HCT116 (cell line): Measurements from ENCODE around the gene ADGRE2. TPM values are rescaled to one million over a fixed set of nuclear protein-coding genes. Genes with fewer than 3 reads are reported as not detected.

Source experiments
- ATAC-seq: fragments of 200-7000 bp; cut with Tn5 transposase; 2 replicates; pipeline ENCODE4 v1.9.1; 2020; ENCODE audit warnings: mild to moderate bottlenecking, moderate library complexity
- BruUV-seq: library from RNA; stranded (reverse); fragments of 400-500 nt; replicated peaks from 2 replicates; lab custom pipeline; 2021; lab: Mats Ljungman, UMichigan
- CTCF ChIA-PET: fragments of 300-600 bp; sonication (Branson Sonifier 250); formaldehyde crosslinking; loops from one replicate; lab custom pipeline; 2021; ENCODE audit warnings: antibody characterized with exemption; lab: Charles Lee
- POLR2A ChIA-PET: fragments of 300-600, 350-600 bp; sonication (Branson Sonifier 250); formaldehyde crosslinking; loops from one replicate; lab custom pipeline; 2021; ENCODE audit warnings: antibody characterized with exemption; lab: Charles Lee
- RAD21 ChIA-PET, 2 experiments: fragments of 300-600 bp; sonication (Branson Sonifier 250); formaldehyde crosslinking; loops; one replicate each; lab custom pipeline; 2023; ENCODE audit warnings: low total read pairs in 2 of 2; ENCODE audit not compliant: uncharacterized antibody in 2 of 2, unreplicated experiment in 2 of 2, low non-redundant PET in 1 of 2; lab: Charles Lee
- DNase-seq: peaks from one replicate; pipeline ENCODE4 v3.0.0-alpha.2; 2010; ENCODE audit warnings: low read depth, low spot score
- H2AFZ ChIP-seq: fragments of 200-600 bp; shearing (Covaris generic), sonication (generic); 2 replicates; pipeline ENCODE4 v1.6.1; 2017; ENCODE audit warnings: low read depth, mixed run types, mixed read lengths, antibody characterized with exemption, low read length; ENCODE audit not compliant: poor library complexity, severe bottlenecking
- H3K27ac ChIP-seq: 2 replicates; pipeline ENCODE4 v1.5.1; 2012; ENCODE audit warnings: low read depth, low read length
- H3K27me3 ChIP-seq: fragments of 200-600 bp; sonication (generic); 2 replicates; pipeline ENCODE4 v1.6.1; 2016; ENCODE audit warnings: mixed run types, low read length, mixed read lengths; ENCODE audit not compliant: insufficient read depth
- H3K36me3 ChIP-seq, 2 experiments: fragments of 200-500 bp in 1 of 2; fragments of 200-600 bp in 1 of 2; sonication (Bioruptor generic) in 1 of 2; sonication (generic) in 1 of 2; 2 replicates each; pipeline versions ENCODE4 v1.5.1 to v1.6.1; 2014 to 2016; ENCODE audit warnings: low read length in 2 of 2, inconsistent platforms in 1 of 2, mixed read lengths in 1 of 2, mixed run types in 1 of 2; ENCODE audit not compliant: insufficient read depth in 2 of 2, control insufficient read depth in 1 of 2
- H3K4me1 ChIP-seq, 2 experiments: fragments of 200-600 bp in 1 of 2; sonication (generic) in 1 of 2; 2 replicates each; pipeline versions ENCODE4 v1.5.1 to v1.6.1; 2012 to 2017; ENCODE audit warnings: low read length in 2 of 2, inconsistent platforms in 1 of 2, mild to moderate bottlenecking in 1 of 2, mixed read lengths in 1 of 2, mixed run types in 1 of 2, moderate library complexity in 1 of 2; ENCODE audit not compliant: insufficient read depth in 2 of 2, control insufficient read depth in 1 of 2
- H3K4me2 ChIP-seq: fragments of 200-600 bp; sonication (generic); 2 replicates; pipeline ENCODE4 v1.6.1; 2017; ENCODE audit warnings: mixed run types, low read length, mixed read lengths
- H3K4me3 ChIP-seq, 2 experiments: fragments of 200-600 bp in 1 of 2; sonication (generic) in 1 of 2; replicated peaks in 1 of 2; 2 replicates each; pipeline ENCODE4 v1.5.1; 2011 to 2016; ENCODE audit warnings: low read length in 2 of 2, control low read depth in 1 of 2, low read depth in 1 of 2, mild to moderate bottlenecking in 1 of 2, mixed read lengths in 1 of 2, mixed run types in 1 of 2
- H3K79me2 ChIP-seq: fragments of 200-600 bp; sonication (generic); 2 replicates; pipeline ENCODE4 v1.6.1; 2017; ENCODE audit warnings: mild to moderate bottlenecking, mixed run types, low read length, moderate library complexity, mixed read lengths; ENCODE audit not compliant: insufficient read depth
- H3K9ac ChIP-seq: fragments of 200-600 bp; sonication (generic); 2 replicates; pipeline ENCODE4 v1.6.1; 2016; ENCODE audit warnings: low read length, mixed read lengths
- H3K9me2 ChIP-seq: fragments of 200-600 bp; sonication (generic), shearing (Covaris generic); 2 replicates; pipeline ENCODE4 v1.6.1; 2017; ENCODE audit warnings: mixed run types, mild to moderate bottlenecking, moderate library complexity; ENCODE audit not compliant: insufficient read depth
- H3K9me3 ChIP-seq, 2 experiments: fragments of 200-500 bp in 1 of 2; fragments of 200-600 bp in 1 of 2; sonication (Bioruptor generic) in 1 of 2; sonication (generic) in 1 of 2; 2 replicates each; pipeline ENCODE4 v1.6.1; 2014 to 2017; ENCODE audit warnings: low read length in 2 of 2, mixed read lengths in 2 of 2, inconsistent platforms in 1 of 2, low read depth in 1 of 2, mild to moderate bottlenecking in 1 of 2, mixed run types in 1 of 2, moderate library complexity in 1 of 2; ENCODE audit not compliant: control insufficient read depth in 1 of 2, insufficient read depth in 1 of 2
- H4K20me1 ChIP-seq: fragments of 200-600 bp; sonication (generic), shearing (Covaris generic); 2 replicates; pipeline ENCODE4 v1.6.1; 2017; ENCODE audit warnings: mixed run types, mild to moderate bottlenecking, moderate library complexity; ENCODE audit not compliant: insufficient read depth
- CEBPB ChIP-seq: IDR thresholded peaks from 2 replicates; pipeline ENCODE4 v1.6.1; 2012; ENCODE audit warnings: low read depth
- EZH2phosphoT487 ChIP-seq: fragments of 200-600 bp; IDR thresholded peaks from 2 replicates; pipeline ENCODE4 v1.6.1; 2018; ENCODE audit warnings: antibody characterized with exemption, borderline replicate concordance
- FOSL1 ChIP-seq: IDR thresholded peaks from 2 replicates; pipeline ENCODE4 v1.6.1; 2012; ENCODE audit warnings: low read depth
- JUND ChIP-seq: IDR thresholded peaks from 2 replicates; pipeline ENCODE4 v1.6.1; 2012
- SIN3A ChIP-seq: IDR thresholded peaks from 2 replicates; pipeline ENCODE4 v1.6.1; 2012; ENCODE audit warnings: low read depth
- SRF ChIP-seq: IDR thresholded peaks from 2 replicates; pipeline ENCODE4 v1.6.1; 2012; ENCODE audit warnings: low read depth
- TCF7L2 ChIP-seq: IDR thresholded peaks from 2 replicates; pipeline ENCODE4 v1.7.0; 2011; ENCODE audit warnings: borderline replicate concordance, inconsistent platforms; ENCODE audit not compliant: insufficient read depth, insufficient read length; ENCODE audit errors: extremely low read depth
- ZFX ChIP-seq: fragments of 450-650 bp; IDR thresholded peaks from 2 replicates; pipeline ENCODE4 v1.6.1; 2017
- intact Hi-C: fragments of 100-400 bp; cut with micrococcal nuclease; formaldehyde crosslinking; loops from 2 replicates; pipeline ENCODE4 v1.10.0; 2022
- total RNA-seq: library from RNA; stranded (reverse); gene quantifications from one replicate; pipeline ENCODE4 v1.2.1, GENCODE V29; 2021; ENCODE audit not compliant: unreplicated experiment
- TF ChIP-seq, protein P1 (sequence below), 3 experiments: fragments of 200-600 bp in 1 of 3; sonication (generic) in 1 of 3; IDR thresholded peaks in 2 of 3; conservative IDR thresholded peaks in 1 of 3; 2 replicates each; pipeline ENCODE4 v1.5.1; 2012 to 2017; ENCODE audit warnings: low read depth in 2 of 3, low read length in 2 of 3, antibody characterized with exemption in 1 of 3, borderline replicate concordance in 1 of 3, control low read depth in 1 of 3, mild to moderate bottlenecking in 1 of 3, mixed read lengths in 1 of 3, mixed run types in 1 of 3, moderate library complexity in 1 of 3; ENCODE audit not compliant: insufficient read depth in 1 of 3
- TF ChIP-seq, protein P2 (sequence below): IDR thresholded peaks from 2 replicates; pipeline ENCODE4 v1.6.1; 2012; ENCODE audit warnings: low read depth
- TF ChIP-seq, protein P3 (sequence below): IDR thresholded peaks from 2 replicates; pipeline ENCODE4 v1.6.1; 2012
- TF ChIP-seq, protein P4 (sequence below): IDR thresholded peaks from 2 replicates; pipeline ENCODE4 v1.6.1; 2011; ENCODE audit warnings: mild to moderate bottlenecking, low read length, moderate library complexity; ENCODE audit not compliant: insufficient replicate concordance; ENCODE audit errors: extremely low read depth
- TF ChIP-seq, protein P5 (sequence below): IDR thresholded peaks from 2 replicates; pipeline ENCODE4 v1.6.1; 2012

The ADGRE2 gene
- total RNA-seq, 1 experiment from 2014 or later, result 8.4 TPM

DNA sequence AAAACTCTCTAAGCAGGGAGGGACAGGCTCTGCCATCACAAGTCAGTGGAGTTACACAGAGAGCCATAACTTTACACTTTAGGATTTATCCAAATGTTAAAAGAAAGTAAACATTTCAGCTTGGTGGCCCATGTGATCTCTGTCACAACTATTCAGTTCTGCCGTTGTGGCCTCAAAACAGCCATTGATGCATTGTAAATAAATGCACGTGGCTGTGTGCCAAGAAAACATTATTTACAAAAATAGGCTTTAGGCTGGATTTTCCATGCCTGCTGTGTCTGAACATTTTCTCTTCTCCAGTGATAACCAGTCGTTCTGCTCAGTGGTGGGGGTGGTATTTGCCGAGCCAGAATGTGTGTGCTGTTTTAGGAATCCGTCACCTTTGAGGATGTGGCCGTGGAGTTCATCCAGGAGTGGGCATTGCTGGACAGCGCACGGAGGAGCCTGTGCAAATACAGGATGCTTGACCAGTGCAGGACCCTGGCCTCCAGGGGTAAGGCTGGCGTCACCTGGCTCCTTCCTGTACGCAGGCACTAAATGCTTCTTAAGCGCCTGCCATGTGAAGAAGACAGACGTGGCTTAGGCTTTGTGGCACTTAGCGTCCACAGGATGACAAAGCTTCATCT lies 83.6 kb downstream of the ADGRE2 start:
- Histone ChIP-seq H2AFZ (no peak overlapping the region), H3K4me2 (no peak overlapping the region), H3K4me1 (no peaks in the 10 kb centered on the region; a peak in 1 of 4 replicates), H3K79me2 (no peaks in the 10 kb centered on the region; the same call in 1 of the 2 replicates), H3K9me3 (no peaks in the 10 kb centered on the region), H4K20me1 (no peaks in the 10 kb centered on the region), H3K9ac (no peak overlapping the region), H3K27ac (no peak overlapping the region), H3K4me3 (no peak overlapping the region), H3K9me2 (no peaks in the 10 kb centered on the region), H3K36me3 (peaks cover 0 to 6% of the 10 kb centered on the region in 2 experiments; a peak in 2 of 4 replicates), H3K27me3 (no peaks in the 10 kb centered on the region)
- ChIA-PET CTCF (no interaction called here), RAD21 (no interaction called here), POLR2A (no interaction called here)
- BruUV-seq, result no TSS peak
- no peak for ATAC-seq
- intact Hi-C loops, result no loop called here
- DNase-seq, result no peak
- TF ChIP-seq, protein P1, sequence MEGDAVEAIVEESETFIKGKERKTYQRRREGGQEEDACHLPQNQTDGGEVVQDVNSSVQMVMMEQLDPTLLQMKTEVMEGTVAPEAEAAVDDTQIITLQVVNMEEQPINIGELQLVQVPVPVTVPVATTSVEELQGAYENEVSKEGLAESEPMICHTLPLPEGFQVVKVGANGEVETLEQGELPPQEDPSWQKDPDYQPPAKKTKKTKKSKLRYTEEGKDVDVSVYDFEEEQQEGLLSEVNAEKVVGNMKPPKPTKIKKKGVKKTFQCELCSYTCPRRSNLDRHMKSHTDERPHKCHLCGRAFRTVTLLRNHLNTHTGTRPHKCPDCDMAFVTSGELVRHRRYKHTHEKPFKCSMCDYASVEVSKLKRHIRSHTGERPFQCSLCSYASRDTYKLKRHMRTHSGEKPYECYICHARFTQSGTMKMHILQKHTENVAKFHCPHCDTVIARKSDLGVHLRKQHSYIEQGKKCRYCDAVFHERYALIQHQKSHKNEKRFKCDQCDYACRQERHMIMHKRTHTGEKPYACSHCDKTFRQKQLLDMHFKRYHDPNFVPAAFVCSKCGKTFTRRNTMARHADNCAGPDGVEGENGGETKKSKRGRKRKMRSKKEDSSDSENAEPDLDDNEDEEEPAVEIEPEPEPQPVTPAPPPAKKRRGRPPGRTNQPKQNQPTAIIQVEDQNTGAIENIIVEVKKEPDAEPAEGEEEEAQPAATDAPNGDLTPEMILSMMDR (IDR thresholded peaks at IDR 0.05 in 2 of 3, conservative IDR thresholded peaks at IDR 0.05 in 1 of 3; ENCODE audit: borderline replicate concordance in 1 of 3, insufficient read depth in 1 of 3, low read depth in 2 of 3, low read length in 2 of 3), result no peak
- TF ChIP-seq, protein P2, sequence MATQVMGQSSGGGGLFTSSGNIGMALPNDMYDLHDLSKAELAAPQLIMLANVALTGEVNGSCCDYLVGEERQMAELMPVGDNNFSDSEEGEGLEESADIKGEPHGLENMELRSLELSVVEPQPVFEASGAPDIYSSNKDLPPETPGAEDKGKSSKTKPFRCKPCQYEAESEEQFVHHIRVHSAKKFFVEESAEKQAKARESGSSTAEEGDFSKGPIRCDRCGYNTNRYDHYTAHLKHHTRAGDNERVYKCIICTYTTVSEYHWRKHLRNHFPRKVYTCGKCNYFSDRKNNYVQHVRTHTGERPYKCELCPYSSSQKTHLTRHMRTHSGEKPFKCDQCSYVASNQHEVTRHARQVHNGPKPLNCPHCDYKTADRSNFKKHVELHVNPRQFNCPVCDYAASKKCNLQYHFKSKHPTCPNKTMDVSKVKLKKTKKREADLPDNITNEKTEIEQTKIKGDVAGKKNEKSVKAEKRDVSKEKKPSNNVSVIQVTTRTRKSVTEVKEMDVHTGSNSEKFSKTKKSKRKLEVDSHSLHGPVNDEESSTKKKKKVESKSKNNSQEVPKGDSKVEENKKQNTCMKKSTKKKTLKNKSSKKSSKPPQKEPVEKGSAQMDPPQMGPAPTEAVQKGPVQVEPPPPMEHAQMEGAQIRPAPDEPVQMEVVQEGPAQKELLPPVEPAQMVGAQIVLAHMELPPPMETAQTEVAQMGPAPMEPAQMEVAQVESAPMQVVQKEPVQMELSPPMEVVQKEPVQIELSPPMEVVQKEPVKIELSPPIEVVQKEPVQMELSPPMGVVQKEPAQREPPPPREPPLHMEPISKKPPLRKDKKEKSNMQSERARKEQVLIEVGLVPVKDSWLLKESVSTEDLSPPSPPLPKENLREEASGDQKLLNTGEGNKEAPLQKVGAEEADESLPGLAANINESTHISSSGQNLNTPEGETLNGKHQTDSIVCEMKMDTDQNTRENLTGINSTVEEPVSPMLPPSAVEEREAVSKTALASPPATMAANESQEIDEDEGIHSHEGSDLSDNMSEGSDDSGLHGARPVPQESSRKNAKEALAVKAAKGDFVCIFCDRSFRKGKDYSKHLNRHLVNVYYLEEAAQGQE, result no peak
- no peak for TF ChIP-seq ZFX
- TF ChIP-seq FOSL1, result no peak
- TF ChIP-seq SIN3A, result no peak
- TF ChIP-seq, protein P3, sequence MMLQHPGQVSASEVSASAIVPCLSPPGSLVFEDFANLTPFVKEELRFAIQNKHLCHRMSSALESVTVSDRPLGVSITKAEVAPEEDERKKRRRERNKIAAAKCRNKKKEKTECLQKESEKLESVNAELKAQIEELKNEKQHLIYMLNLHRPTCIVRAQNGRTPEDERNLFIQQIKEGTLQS, result no peak
- TF ChIP-seq SRF, result no peak
- no peak for TF ChIP-seq JUND
- TF ChIP-seq, protein P4, sequence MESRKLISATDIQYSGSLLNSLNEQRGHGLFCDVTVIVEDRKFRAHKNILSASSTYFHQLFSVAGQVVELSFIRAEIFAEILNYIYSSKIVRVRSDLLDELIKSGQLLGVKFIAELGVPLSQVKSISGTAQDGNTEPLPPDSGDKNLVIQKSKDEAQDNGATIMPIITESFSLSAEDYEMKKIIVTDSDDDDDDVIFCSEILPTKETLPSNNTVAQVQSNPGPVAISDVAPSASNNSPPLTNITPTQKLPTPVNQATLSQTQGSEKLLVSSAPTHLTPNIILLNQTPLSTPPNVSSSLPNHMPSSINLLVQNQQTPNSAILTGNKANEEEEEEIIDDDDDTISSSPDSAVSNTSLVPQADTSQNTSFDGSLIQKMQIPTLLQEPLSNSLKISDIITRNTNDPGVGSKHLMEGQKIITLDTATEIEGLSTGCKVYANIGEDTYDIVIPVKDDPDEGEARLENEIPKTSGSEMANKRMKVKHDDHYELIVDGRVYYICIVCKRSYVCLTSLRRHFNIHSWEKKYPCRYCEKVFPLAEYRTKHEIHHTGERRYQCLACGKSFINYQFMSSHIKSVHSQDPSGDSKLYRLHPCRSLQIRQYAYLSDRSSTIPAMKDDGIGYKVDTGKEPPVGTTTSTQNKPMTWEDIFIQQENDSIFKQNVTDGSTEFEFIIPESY, result no peak
- TF ChIP-seq, protein P5, sequence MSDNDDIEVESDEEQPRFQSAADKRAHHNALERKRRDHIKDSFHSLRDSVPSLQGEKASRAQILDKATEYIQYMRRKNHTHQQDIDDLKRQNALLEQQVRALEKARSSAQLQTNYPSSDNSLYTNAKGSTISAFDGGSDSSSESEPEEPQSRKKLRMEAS, result no peak
- no peak for TF ChIP-seq EZH2phosphoT487
- no peak for TF ChIP-seq CEBPB
- no peak for TF ChIP-seq TCF7L2
